Astrocyte (in vitro differentiated cells and primary cell): ENCODE measurements around the gene MSX2. TPM values are rescaled to one million over a fixed set of nuclear protein-coding genes. Genes with fewer than 3 reads are reported as not detected.

Experiments used
- DNase-seq: peaks from one replicate; pipeline ENCODE4 v3.0.0-alpha.2; 2010; ENCODE audit warnings: low read depth
- FAIRE-seq: peaks from 2 replicates; lab custom pipeline; 2011; peaks lifted over from hg19 to GRCh38; lab: Jason Lieb, UNC
- H2AFZ ChIP-seq: 2 replicates; pipeline ENCODE4 v1.6.0; 2012; ENCODE audit warnings: low read depth, low read length, inconsistent platforms
- H3K27ac ChIP-seq: 2 replicates; pipeline ENCODE4 v1.5.1; 2011; ENCODE audit warnings: low read depth, low read length, inconsistent platforms
- H3K27me3 ChIP-seq: 2 replicates; pipeline ENCODE4 v1.6.0; 2011; ENCODE audit warnings: low read length, inconsistent platforms; ENCODE audit not compliant: insufficient read depth
- H3K36me3 ChIP-seq: 2 replicates; pipeline ENCODE4 v1.5.1; 2011; ENCODE audit warnings: low read length, inconsistent platforms; ENCODE audit not compliant: insufficient read depth
- H3K4me1 ChIP-seq: 2 replicates; pipeline ENCODE4 v1.5.1; 2011; ENCODE audit warnings: low read length, inconsistent platforms; ENCODE audit not compliant: insufficient read depth
- H3K4me2 ChIP-seq: 2 replicates; pipeline ENCODE4 v1.6.0; 2012; ENCODE audit warnings: low read length, inconsistent platforms
- H3K4me3 ChIP-seq: 2 replicates; pipeline ENCODE4 v1.5.1; 2011; ENCODE audit warnings: low read depth, mild to moderate bottlenecking, low read length, inconsistent platforms; ENCODE audit not compliant: insufficient read depth
- H3K79me2 ChIP-seq: 2 replicates; pipeline ENCODE4 v1.6.0; 2012; ENCODE audit warnings: mild to moderate bottlenecking, low read length, inconsistent platforms; ENCODE audit not compliant: insufficient read depth
- H3K9ac ChIP-seq: 2 replicates; pipeline ENCODE4 v1.6.0; 2012; ENCODE audit warnings: mild to moderate bottlenecking, low read length, inconsistent platforms
- H3K9me3 ChIP-seq: 2 replicates; pipeline ENCODE4 v1.5.1; 2012; ENCODE audit warnings: low read depth, mild to moderate bottlenecking, low read length, inconsistent platforms; ENCODE audit not compliant: insufficient read depth
- H4K20me1 ChIP-seq: 2 replicates; pipeline ENCODE4 v1.6.0; 2012; ENCODE audit warnings: low read length, inconsistent platforms; ENCODE audit not compliant: insufficient read depth
- H3K27ac Mint-ChIP-seq: one replicate; pipeline ENCODE4 v1.8.0; 2021; ENCODE audit warnings: mild to moderate bottlenecking, mixed read lengths; ENCODE audit not compliant: unreplicated experiment
- H3K27me3 Mint-ChIP-seq: one replicate; pipeline ENCODE4 v1.8.0; 2021; ENCODE audit warnings: low read depth, mixed read lengths; ENCODE audit not compliant: unreplicated experiment
- H3K36me3 Mint-ChIP-seq: one replicate; pipeline ENCODE4 v1.8.0; 2021; ENCODE audit warnings: low read depth, mixed read lengths; ENCODE audit not compliant: unreplicated experiment
- H3K4me1 Mint-ChIP-seq: one replicate; pipeline ENCODE4 v1.8.0; 2021; ENCODE audit warnings: low read depth, mixed read lengths; ENCODE audit not compliant: unreplicated experiment
- H3K4me3 Mint-ChIP-seq: one replicate; pipeline ENCODE4 v1.8.0; 2021; ENCODE audit warnings: mild to moderate bottlenecking, moderate library complexity, mixed read lengths; ENCODE audit not compliant: unreplicated experiment
- H3K9me3 Mint-ChIP-seq: one replicate; pipeline ENCODE4 v1.8.0; 2021; ENCODE audit warnings: mild to moderate bottlenecking, mixed read lengths; ENCODE audit not compliant: unreplicated experiment
- EZH2 ChIP-seq: IDR thresholded peaks from 2 replicates; pipeline ENCODE4 v1.6.1; 2012; ENCODE audit warnings: mild to moderate bottlenecking, low read length, inconsistent platforms; ENCODE audit not compliant: insufficient read depth
- total RNA-seq: library from RNA; stranded (reverse); gene quantifications from 2 replicates; pipeline ENCODE4 v1.2.1, GENCODE V29; 2021
- TF ChIP-seq, protein P1 (sequence below): IDR thresholded peaks from 2 replicates; pipeline ENCODE4 v1.5.1; 2011; ENCODE audit warnings: low read depth, mild to moderate bottlenecking, inconsistent platforms, low read length, moderate library complexity; ENCODE audit not compliant: insufficient read depth

MSX2 gene
- total RNA-seq, 1 donor from 2014 or later: 12.0 TPM

DNA sequence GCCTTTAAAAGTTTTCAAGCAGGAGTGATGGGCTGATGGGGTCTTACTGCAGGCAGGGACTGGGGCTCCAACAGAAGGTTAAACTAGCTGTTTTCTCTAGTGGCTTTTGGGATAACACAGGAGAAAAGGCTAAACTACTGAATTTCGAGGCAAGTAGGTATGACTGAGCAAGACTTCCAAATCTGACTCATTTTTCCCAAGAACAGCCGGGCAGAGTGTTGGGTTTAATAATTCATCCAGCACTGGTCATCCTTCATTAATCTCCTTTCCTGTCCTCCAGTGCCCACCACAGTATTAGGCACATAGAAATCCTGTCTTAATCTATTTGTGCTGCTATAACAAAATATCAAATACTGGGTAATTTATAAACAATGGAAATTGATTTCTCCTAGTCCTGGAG is 20.5 kb downstream of the MSX2 start:
- no peaks in the 10 kb centered on the region for H3K36me3 ChIP-seq
- peaks cover 7% of the 10 kb centered on the region for H3K9me3 Mint-ChIP-seq
- FAIRE-seq: no peak
- H3K79me2 ChIP-seq: no peaks in the 10 kb centered on the region
- no peak overlapping the region for H3K27ac Mint-ChIP-seq
- no peak overlapping the region for H3K4me3 Mint-ChIP-seq
- H2AFZ ChIP-seq: no peak overlapping the region
- H4K20me1 ChIP-seq: no peaks in the 10 kb centered on the region
- peaks cover 8% of the 10 kb centered on the region for H3K27me3 ChIP-seq
- no peak overlapping the region for H3K4me2 ChIP-seq
- peak; percentile 18 for DNase-seq
- H3K4me1 ChIP-seq: no peaks in the 10 kb centered on the region
- no peak overlapping the region for H3K27ac ChIP-seq
- peaks cover 1% of the 10 kb centered on the region for H3K36me3 Mint-ChIP-seq
- H3K4me1 Mint-ChIP-seq: no peaks in the 10 kb centered on the region
- no peak overlapping the region for H3K4me3 ChIP-seq
- TF ChIP-seq EZH2: no peak
- TF ChIP-seq, protein P1, sequence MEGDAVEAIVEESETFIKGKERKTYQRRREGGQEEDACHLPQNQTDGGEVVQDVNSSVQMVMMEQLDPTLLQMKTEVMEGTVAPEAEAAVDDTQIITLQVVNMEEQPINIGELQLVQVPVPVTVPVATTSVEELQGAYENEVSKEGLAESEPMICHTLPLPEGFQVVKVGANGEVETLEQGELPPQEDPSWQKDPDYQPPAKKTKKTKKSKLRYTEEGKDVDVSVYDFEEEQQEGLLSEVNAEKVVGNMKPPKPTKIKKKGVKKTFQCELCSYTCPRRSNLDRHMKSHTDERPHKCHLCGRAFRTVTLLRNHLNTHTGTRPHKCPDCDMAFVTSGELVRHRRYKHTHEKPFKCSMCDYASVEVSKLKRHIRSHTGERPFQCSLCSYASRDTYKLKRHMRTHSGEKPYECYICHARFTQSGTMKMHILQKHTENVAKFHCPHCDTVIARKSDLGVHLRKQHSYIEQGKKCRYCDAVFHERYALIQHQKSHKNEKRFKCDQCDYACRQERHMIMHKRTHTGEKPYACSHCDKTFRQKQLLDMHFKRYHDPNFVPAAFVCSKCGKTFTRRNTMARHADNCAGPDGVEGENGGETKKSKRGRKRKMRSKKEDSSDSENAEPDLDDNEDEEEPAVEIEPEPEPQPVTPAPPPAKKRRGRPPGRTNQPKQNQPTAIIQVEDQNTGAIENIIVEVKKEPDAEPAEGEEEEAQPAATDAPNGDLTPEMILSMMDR: no peak
- H3K9me3 ChIP-seq: no peaks in the 10 kb centered on the region
- peaks cover 56% of the 10 kb centered on the region for H3K27me3 Mint-ChIP-seq
- no peak overlapping the region for H3K9ac ChIP-seq

DNA sequence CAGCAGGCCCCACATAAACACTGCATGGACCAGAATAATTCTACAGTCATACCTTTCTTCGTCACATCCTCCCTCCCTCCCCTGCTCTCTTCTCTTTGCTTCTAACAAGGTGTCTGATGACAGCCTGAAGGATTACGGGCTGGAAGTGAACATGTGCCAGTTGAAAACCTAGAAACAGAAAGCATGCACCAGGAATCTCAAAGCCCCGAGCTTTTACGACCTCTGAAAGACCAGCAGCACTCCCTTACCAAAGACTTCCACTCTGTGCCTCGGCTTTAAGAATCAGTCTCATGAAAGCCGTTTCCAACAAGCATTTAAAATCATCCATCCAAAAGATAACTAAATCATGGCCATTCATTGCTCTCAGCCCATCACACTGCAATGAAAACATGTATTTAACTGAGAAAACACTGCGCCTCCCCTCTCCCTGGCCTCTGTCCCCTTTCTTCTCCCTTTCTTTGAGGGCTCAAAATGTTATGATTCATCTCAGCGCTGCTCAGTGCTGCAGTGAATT is 21.3 kb downstream of the MSX2 start:
- H3K4me3 ChIP-seq: no peak overlapping the region
- no peak overlapping the region for H3K4me2 ChIP-seq
- Mint-ChIP-seq H3K27me3 (peaks cover 60% of the 10 kb centered on the region), H3K27ac (no peak overlapping the region), H3K9me3 (peaks cover 7% of the 10 kb centered on the region), H3K36me3 (peaks cover 1% of the 10 kb centered on the region), H3K4me1 (no peaks in the 10 kb centered on the region), H3K4me3 (no peak overlapping the region)
- FAIRE-seq (no peak), DNase-seq (no peak)
- no peak overlapping the region for H3K9ac ChIP-seq
- H3K79me2 ChIP-seq: no peaks in the 10 kb centered on the region
- no peak overlapping the region for H3K27ac ChIP-seq
- no peaks in the 10 kb centered on the region for H4K20me1 ChIP-seq
- no peak for TF ChIP-seq EZH2
- TF ChIP-seq, protein P1: no peak
- H3K9me3 ChIP-seq: no peaks in the 10 kb centered on the region
- no peaks in the 10 kb centered on the region for H3K4me1 ChIP-seq
- peaks cover 10% of the 10 kb centered on the region for H3K27me3 ChIP-seq
- no peaks in the 10 kb centered on the region for H3K36me3 ChIP-seq
- H2AFZ ChIP-seq: peak overlapping the region; percentile 26

DNA sequence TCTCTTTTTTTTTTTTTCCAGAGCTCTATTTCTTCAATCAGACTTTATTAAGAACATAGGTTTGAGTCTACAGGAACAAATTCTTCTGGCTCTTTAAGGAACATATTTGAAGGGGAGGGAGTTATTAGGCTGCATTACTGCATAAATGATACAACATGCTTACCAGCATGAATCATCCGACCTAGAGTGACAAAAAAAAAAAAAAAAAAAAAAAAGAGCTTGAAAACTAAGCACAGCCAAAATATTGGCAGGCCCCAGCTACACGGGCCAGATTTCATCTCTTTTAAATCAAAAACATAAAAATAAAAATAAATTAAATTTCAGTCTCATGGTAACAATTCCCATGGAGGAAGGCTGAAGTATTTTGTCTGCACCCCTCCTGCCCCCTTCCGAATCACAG is 26.3 kb downstream of the MSX2 start:
- H3K4me3 ChIP-seq: peak overlapping the region; percentile 65
- FAIRE-seq (no peak), DNase-seq (peak; percentile 69)
- Mint-ChIP-seq H3K36me3 (no peaks in the 10 kb centered on the region), H3K4me3 (peak overlapping the region; percentile 80), H3K9me3 (no peaks in the 10 kb centered on the region), H3K27ac (no peak overlapping the region), H3K27me3 (peaks cover 62% of the 10 kb centered on the region), H3K4me1 (no peaks in the 10 kb centered on the region)
- H3K4me1 ChIP-seq: no peaks in the 10 kb centered on the region
- no peaks in the 10 kb centered on the region for H3K79me2 ChIP-seq
- H4K20me1 ChIP-seq: no peaks in the 10 kb centered on the region
- H3K27me3 ChIP-seq: peaks cover 11% of the 10 kb centered on the region
- peak overlapping the region; percentile 90 for H3K4me2 ChIP-seq
- no peak overlapping the region for H2AFZ ChIP-seq
- H3K9me3 ChIP-seq: no peaks in the 10 kb centered on the region
- H3K9ac ChIP-seq: no peak overlapping the region
- H3K36me3 ChIP-seq: no peaks in the 10 kb centered on the region
- no peak overlapping the region for H3K27ac ChIP-seq
- TF ChIP-seq, protein P1: no peak
- TF ChIP-seq EZH2: no peak
